ENCODE data around the gene SLC35B4.
"Not testable (repeated sequence)": the region's sequence is repeated elsewhere in the genome, so short reads cannot be mapped to it uniquely, and the experiment has no call there.

SLC35B4 gene

DNA sequence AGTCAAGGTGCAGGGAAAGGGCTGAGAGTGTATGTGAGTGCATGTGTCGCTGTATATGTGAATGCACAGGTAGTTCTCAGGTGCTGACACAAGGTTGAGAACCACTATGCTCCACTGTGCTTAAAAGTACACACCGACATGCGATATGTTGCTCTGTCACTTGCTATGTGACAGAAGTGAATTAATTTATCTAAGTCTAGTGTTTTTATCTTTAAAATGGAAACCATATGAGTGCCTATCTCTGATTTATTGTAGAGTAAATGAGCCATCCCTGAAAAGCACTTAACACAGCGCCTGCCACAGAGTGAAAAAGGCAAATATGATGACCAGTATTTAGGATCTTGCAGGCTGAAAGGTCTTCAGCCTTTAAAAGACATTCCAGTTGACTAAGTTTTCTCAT, 4.9 kb downstream of the SLC35B4 start:
- no peak for DNase-seq (ENCODE audit: low read depth)
- Histone ChIP-seq H3K4me1 (ENCODE audit: control insufficient read depth, insufficient read depth, low read length) (peaks cover 15% of the 10 kb centered on the region), H3K9ac (ENCODE audit: low read length) (no peak overlapping the region), H3K4me3 (ENCODE audit: low read length) (no peak overlapping the region), H3K36me3 (ENCODE audit: control insufficient read depth, insufficient read depth, low read length, severe bottlenecking) (no peaks in the 10 kb centered on the region), H3K27me3 (replicated peaks; ENCODE audit: control insufficient read depth, insufficient read depth, low read length) (no peaks in the 10 kb centered on the region), H3K9me3 (ENCODE audit: control insufficient read depth, low read length) (no peaks in the 10 kb centered on the region)

DNA sequence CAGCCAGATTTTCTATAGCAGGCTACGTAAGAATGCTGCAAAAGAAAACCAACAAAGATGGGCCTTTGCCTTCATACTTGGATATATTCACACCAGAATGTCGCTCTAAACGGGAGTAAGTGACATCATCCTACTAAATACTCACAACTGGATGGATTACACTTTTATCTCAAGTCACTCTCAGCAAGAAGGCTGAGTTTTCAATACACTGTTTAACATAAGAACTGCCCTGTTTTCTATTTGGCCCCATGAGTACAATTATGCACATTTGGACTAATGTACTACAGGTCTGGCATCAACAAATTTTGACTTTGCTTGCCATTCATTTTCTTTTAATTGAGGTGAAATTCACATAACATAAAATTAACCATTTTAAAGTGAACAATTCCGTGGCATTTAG, 8.2 kb downstream of the SLC35B4 start:
- Histone ChIP-seq H3K36me3 (ENCODE audit: control insufficient read depth, insufficient read depth, low read length, severe bottlenecking) (peaks cover 18% of the 10 kb centered on the region), H3K4me1 (ENCODE audit: control insufficient read depth, insufficient read depth, low read length) (peaks cover 8% of the 10 kb centered on the region)

DNA sequence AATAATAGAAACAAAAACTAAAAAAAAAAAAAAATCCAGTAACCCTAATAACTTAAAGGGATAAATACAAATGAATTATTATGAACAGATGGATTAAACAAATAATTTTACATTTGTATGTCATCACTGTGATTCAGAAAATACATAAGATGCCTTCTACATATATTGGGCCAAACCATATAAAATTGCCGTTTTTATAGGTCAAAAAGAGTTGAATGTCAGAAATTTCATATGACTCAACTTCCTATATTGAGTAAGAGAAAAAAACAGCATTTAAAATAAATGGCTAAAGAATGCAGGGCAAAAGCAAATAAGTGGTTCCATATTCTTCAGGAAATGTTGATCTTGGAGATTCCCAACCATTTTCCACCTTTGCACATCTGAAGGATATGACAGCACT, 9.4 kb downstream of the SLC35B4 start:
- Histone ChIP-seq H3K9ac (ENCODE audit: low read length) (no peak overlapping the region), H3K36me3 (ENCODE audit: control insufficient read depth, insufficient read depth, low read length, severe bottlenecking) (peaks cover 22% of the 10 kb centered on the region), H3K9me3 (ENCODE audit: control insufficient read depth, low read length) (no peaks in the 10 kb centered on the region), H3K4me3 (ENCODE audit: low read length) (no peak overlapping the region), H3K4me1 (ENCODE audit: control insufficient read depth, insufficient read depth, low read length) (peaks cover 9% of the 10 kb centered on the region), H3K27me3 (replicated peaks; ENCODE audit: control insufficient read depth, insufficient read depth, low read length) (no peaks in the 10 kb centered on the region)
- DNase-seq (ENCODE audit: low read depth) = peak; percentile 51

More for the DNA sequence above, 8.2 kb downstream of the SLC35B4 start:
- DNase-seq (ENCODE audit: low read depth) = no peak
- Histone ChIP-seq H3K4me3 (ENCODE audit: low read length) (no peak overlapping the region), H3K9ac (ENCODE audit: low read length) (no peak overlapping the region), H3K9me3 (ENCODE audit: control insufficient read depth, low read length) (no peaks in the 10 kb centered on the region), H3K27me3 (replicated peaks; ENCODE audit: control insufficient read depth, insufficient read depth, low read length) (no peaks in the 10 kb centered on the region)

DNA sequence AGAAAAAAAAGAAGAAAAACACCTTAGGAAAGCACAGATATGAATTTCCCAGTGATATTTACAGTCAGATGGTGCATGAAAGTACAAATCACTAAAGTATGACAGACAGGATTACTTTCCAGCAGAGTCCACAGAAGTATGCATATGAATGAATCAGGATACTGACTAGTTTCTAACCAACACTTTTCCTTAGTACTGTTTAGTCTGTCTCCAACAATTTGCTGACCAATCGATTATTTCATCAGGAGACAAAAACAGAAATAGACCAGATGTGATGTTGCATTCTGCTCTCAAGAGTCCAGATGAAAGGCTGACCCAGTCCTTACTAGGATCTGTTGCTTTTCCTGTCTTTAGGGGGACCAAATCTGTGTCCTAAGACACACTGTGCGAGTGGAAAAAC, 14.6 kb downstream of the SLC35B4 start:
- Histone ChIP-seq H3K36me3 (ENCODE audit: control insufficient read depth, insufficient read depth, low read length, severe bottlenecking) (peaks cover 54% of the 10 kb centered on the region), H3K9me3 (ENCODE audit: control insufficient read depth, low read length) (no peaks in the 10 kb centered on the region), H3K27me3 (replicated peaks; ENCODE audit: control insufficient read depth, insufficient read depth, low read length) (no peaks in the 10 kb centered on the region)

DNA sequence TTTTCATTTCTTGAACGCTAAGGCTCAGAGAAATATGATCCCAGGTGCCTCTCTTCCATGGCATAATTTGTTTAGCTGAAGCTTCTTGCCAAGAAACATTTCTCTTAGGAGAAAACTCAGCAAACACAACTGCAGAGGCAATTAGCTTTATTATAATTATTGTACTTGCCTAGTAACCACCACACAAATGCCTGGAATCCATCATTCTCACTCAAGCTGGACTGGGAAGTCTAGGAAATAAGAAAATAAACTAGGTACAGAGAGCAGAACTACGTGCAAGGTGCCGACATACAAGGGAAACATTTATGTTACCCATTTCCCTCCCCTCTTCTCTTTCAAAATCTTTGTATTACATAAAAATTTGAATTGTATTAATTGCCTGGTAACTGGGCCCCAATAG, 15.1 kb downstream of the SLC35B4 start:
- Histone ChIP-seq H3K4me1 (ENCODE audit: control insufficient read depth, insufficient read depth, low read length) (peaks cover 12% of the 10 kb centered on the region), H3K9me3 (ENCODE audit: control insufficient read depth, low read length) (no peaks in the 10 kb centered on the region), H3K27me3 (replicated peaks; ENCODE audit: control insufficient read depth, insufficient read depth, low read length) (no peaks in the 10 kb centered on the region), H3K4me3 (ENCODE audit: low read length) (no peak overlapping the region), H3K36me3 (ENCODE audit: control insufficient read depth, insufficient read depth, low read length, severe bottlenecking) (peaks cover 54% of the 10 kb centered on the region), H3K9ac (ENCODE audit: low read length) (no peak overlapping the region)
- no peak for DNase-seq (ENCODE audit: low read depth)

More for the DNA sequence above, 14.6 kb downstream of the SLC35B4 start:
- peak; percentile 14 for DNase-seq (ENCODE audit: low read depth)
- no peak overlapping the region for H3K4me3 ChIP-seq (ENCODE audit: low read length)
- H3K4me1 ChIP-seq (ENCODE audit: control insufficient read depth, insufficient read depth, low read length) = peaks cover 12% of the 10 kb centered on the region
- no peak overlapping the region for H3K9ac ChIP-seq (ENCODE audit: low read length)

DNA sequence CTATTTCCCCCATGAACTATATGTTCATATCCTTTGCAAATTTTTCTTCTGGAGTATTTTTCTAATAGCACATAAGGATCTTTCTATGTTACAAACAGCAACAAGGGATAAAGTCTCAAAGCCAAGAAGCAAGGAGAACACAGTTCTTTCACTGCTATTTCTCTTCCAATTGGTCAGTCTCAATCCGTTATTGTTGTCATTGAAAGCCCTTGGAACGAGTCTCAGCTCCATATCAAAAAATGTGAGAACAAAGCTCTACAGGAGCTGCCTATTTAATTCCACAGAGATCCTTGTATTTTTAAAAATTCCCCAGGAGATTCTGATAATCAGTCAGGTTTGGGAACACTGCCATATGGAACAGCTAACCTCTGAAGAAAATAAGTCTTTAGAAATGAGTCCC, 15.7 kb downstream of the SLC35B4 start:
- H3K4me3 ChIP-seq (ENCODE audit: low read length) = no peak overlapping the region
- H3K9ac ChIP-seq (ENCODE audit: low read length) = no peak overlapping the region
- peaks cover 55% of the 10 kb centered on the region for H3K36me3 ChIP-seq (ENCODE audit: control insufficient read depth, insufficient read depth, low read length, severe bottlenecking)
- peaks cover 12% of the 10 kb centered on the region for H3K4me1 ChIP-seq (ENCODE audit: control insufficient read depth, insufficient read depth, low read length)
- H3K27me3 ChIP-seq (replicated peaks; ENCODE audit: control insufficient read depth, insufficient read depth, low read length) = no peaks in the 10 kb centered on the region
- no peak for DNase-seq (ENCODE audit: low read depth)
- H3K9me3 ChIP-seq (ENCODE audit: control insufficient read depth, low read length) = no peaks in the 10 kb centered on the region

DNA sequence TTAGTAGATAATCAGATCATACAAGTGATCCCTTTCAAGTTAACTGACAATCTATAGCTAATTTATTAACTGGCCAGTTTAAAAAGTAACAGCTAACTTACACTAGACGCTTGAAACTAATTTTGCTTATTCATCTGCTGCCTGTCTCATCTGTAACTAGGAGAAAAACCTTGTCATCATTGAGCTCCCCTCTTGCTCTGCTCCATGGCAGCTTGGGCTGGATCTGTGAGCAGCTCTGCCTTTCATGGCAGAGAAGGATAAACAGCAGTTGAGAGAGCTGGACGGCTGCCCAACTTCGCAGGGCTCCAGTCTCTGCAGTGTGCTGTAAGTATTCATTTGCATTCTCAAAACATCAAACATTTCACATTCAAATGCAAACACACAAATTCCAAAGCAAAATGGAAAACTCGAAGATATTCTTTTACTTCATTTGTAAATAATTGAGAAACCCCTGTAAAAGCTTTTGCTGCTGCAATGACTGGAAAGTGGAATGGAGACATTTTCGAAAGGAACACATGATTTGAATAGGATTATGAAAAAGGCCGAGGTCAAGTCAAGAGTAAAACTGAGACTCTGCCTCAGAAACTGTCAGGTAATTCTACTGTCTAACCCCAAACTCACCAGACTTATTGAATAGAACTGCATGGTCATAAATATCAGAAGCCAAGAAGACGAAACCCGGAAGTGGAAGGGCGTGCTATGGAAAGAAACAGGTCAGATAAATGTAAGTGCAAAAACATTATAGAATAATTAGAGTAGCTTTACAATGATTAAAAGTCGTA, 17.6 kb downstream of the SLC35B4 start:
- H3K27me3 ChIP-seq (replicated peaks; ENCODE audit: control insufficient read depth, insufficient read depth, low read length) = no peaks in the 10 kb centered on the region
- H3K4me3 ChIP-seq (ENCODE audit: low read length) = no peak overlapping the region
- H3K9ac ChIP-seq (ENCODE audit: low read length) = no peak overlapping the region
- no peaks in the 10 kb centered on the region for H3K9me3 ChIP-seq (ENCODE audit: control insufficient read depth, low read length)
- DNase-seq (ENCODE audit: low read depth) = peak; percentile 62
- H3K36me3 ChIP-seq (ENCODE audit: control insufficient read depth, insufficient read depth, low read length, severe bottlenecking) = peaks cover 63% of the 10 kb centered on the region
- H3K4me1 ChIP-seq (ENCODE audit: control insufficient read depth, insufficient read depth, low read length) = peaks cover 12% of the 10 kb centered on the region

DNA sequence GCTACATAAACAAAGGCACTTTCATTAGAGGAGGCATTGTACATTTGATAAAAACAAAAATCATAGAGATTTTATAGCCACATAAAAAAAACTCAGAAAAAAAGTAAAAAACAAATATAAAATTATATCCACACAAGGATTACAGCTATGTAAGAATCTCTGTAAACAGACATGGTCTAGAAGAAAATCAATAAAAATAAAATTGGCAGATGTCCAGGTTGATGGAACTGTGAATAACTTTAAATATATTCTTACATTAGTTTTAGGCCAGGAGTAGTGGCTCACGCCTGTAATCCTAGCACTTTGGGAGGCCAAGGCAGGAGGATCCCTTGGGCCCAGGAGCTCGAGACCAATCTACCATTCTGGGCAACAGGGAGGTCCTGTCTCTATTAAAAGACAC, 19.2 kb downstream of the SLC35B4 start:
- DNase-seq (ENCODE audit: low read depth) = no peak
- no peak overlapping the region for H3K4me3 ChIP-seq (ENCODE audit: low read length)
- peaks cover 55% of the 10 kb centered on the region for H3K36me3 ChIP-seq (ENCODE audit: control insufficient read depth, insufficient read depth, low read length, severe bottlenecking)
- H3K4me1 ChIP-seq (ENCODE audit: control insufficient read depth, insufficient read depth, low read length) = peaks cover 9% of the 10 kb centered on the region
- H3K9ac ChIP-seq (ENCODE audit: low read length) = no peak overlapping the region
- H3K27me3 ChIP-seq (replicated peaks; ENCODE audit: control insufficient read depth, insufficient read depth, low read length) = no peaks in the 10 kb centered on the region
- H3K9me3 ChIP-seq (ENCODE audit: control insufficient read depth, low read length) = no peaks in the 10 kb centered on the region

DNA sequence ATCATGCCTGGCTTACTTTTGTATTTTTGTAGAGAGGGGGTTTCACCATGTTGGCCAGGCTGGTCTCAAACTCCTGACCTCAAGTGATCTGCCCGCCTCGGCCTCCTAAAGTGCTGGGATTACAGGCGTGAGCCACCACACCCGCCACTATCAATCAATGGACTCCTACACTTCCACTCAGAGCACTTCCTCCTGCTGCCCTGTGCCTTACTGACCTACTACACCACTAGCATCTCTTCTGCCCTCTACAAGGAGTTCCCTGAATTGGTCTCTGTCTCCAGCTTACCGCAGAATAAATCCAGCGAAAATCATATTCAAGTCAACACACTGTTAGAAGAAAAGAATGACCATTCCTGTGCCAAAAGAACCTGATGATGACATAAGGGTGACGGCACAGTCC, 20.7 kb downstream of the SLC35B4 start:
- not testable (repeated sequence) for H3K4me3 ChIP-seq (ENCODE audit: low read length); H3K27me3 ChIP-seq (replicated peaks; ENCODE audit: control insufficient read depth, insufficient read depth, low read length); DNase-seq (ENCODE audit: low read depth); H3K4me1 ChIP-seq (ENCODE audit: control insufficient read depth, insufficient read depth, low read length); H3K9ac ChIP-seq (ENCODE audit: low read length); H3K9me3 ChIP-seq (ENCODE audit: control insufficient read depth, low read length)
- peaks cover 48% of the 10 kb centered on the region for H3K36me3 ChIP-seq (ENCODE audit: control insufficient read depth, insufficient read depth, low read length, severe bottlenecking)

DNA sequence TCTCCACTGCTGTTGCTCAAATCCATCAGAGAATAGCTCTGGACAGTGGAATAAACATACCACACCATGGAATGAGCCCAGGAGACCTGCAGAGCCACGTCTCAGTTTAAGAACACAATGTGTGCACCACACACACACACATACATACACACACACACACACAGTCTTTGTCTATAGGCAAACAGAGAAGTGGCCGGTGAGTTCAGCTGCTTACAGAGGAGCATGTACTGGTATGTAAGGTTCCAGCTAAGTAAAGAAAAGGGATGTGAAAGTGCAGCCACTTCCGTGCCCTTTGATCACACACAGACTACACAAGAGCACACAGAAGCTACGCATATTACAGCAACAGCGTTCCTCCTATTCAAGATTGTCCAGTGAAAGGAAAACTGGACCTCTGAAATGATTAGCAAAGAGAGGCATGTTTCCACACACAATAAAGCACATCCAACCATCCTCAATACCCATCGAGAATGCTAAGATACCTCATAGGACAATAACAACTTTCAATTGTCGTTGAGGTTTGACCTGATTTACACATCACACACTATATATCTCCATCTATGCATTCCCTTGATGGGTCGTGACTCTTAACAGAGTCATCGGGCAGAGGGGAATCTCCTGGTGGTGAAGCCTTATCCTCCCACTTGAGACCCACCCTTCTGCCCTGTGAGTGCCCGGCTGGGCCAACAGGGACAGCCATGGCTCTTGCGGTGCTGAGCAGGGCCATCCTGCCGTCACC, 23.6 kb downstream of the SLC35B4 start:
- no peak for DNase-seq (ENCODE audit: low read depth)
- Histone ChIP-seq H3K9ac (ENCODE audit: low read length) (no peak overlapping the region), H3K4me3 (ENCODE audit: low read length) (no peak overlapping the region), H3K36me3 (ENCODE audit: control insufficient read depth, insufficient read depth, low read length, severe bottlenecking) (peaks cover 26% of the 10 kb centered on the region), H3K4me1 (ENCODE audit: control insufficient read depth, insufficient read depth, low read length) (peaks cover 14% of the 10 kb centered on the region), H3K9me3 (ENCODE audit: control insufficient read depth, low read length) (no peaks in the 10 kb centered on the region), H3K27me3 (replicated peaks; ENCODE audit: control insufficient read depth, insufficient read depth, low read length) (no peaks in the 10 kb centered on the region)

DNA sequence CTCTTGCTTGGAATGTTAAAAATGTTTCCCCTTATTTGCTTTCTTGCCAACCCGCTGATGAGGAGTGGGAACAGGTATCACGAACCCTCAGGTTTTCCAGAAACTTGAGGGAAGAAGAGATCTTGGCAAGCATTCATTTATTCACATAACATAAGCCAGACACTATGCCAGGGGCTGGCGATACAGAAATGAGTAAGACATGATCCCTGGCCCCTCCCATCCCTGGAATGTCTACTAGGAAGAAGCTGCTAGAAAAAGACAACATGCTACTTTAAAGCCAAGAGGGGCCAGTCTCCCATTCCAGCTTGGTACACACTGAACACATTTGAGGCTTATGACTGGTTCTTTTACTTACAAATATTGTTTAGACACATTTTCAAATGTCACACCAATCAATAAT, 26.4 kb downstream of the SLC35B4 start:
- Histone ChIP-seq H3K4me3 (ENCODE audit: low read length) (no peak overlapping the region), H3K36me3 (ENCODE audit: control insufficient read depth, insufficient read depth, low read length, severe bottlenecking) (peaks cover 14% of the 10 kb centered on the region), H3K9ac (ENCODE audit: low read length) (no peak overlapping the region), H3K4me1 (ENCODE audit: control insufficient read depth, insufficient read depth, low read length) (peaks cover 14% of the 10 kb centered on the region), H3K9me3 (ENCODE audit: control insufficient read depth, low read length) (no peaks in the 10 kb centered on the region), H3K27me3 (replicated peaks; ENCODE audit: control insufficient read depth, insufficient read depth, low read length) (no peaks in the 10 kb centered on the region)
- DNase-seq (ENCODE audit: low read depth) = peak; percentile 28
